ENCODE data around the gene DNM2.

DNA sequence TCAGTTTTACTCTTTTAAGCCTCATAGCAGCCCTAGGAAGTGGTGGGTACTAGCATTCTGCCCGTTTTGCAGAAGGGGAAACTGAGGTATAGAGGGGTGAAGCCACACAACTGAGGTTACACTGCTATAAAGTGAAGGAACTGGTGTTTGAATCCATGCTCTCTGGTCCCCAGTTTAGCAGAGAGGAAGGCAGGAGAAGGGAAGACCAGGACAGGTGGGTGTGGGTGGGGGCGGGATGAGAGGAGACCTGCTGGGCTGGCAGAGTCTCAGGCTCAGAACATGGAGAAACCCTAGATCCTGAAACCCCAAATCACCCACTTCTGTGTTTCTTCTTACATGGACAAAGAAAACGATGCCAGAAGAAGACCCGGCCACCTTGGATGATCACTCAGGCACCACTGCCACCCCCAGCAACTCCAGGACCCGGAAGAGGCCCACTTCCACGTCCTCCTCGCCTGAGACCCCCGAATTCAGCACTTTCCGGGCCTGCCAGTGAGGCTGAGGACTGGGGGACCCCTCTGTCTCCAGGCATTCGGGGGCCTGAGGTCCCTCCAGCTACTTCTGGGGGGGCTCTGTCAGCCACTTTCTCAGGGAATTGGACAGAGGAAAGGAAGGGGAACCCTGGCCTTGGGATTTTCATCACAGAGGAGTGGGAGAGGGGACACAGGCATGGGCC lies 151.1 kb downstream of the DNM2 start:
- TF ChIP-seq, protein P1, sequence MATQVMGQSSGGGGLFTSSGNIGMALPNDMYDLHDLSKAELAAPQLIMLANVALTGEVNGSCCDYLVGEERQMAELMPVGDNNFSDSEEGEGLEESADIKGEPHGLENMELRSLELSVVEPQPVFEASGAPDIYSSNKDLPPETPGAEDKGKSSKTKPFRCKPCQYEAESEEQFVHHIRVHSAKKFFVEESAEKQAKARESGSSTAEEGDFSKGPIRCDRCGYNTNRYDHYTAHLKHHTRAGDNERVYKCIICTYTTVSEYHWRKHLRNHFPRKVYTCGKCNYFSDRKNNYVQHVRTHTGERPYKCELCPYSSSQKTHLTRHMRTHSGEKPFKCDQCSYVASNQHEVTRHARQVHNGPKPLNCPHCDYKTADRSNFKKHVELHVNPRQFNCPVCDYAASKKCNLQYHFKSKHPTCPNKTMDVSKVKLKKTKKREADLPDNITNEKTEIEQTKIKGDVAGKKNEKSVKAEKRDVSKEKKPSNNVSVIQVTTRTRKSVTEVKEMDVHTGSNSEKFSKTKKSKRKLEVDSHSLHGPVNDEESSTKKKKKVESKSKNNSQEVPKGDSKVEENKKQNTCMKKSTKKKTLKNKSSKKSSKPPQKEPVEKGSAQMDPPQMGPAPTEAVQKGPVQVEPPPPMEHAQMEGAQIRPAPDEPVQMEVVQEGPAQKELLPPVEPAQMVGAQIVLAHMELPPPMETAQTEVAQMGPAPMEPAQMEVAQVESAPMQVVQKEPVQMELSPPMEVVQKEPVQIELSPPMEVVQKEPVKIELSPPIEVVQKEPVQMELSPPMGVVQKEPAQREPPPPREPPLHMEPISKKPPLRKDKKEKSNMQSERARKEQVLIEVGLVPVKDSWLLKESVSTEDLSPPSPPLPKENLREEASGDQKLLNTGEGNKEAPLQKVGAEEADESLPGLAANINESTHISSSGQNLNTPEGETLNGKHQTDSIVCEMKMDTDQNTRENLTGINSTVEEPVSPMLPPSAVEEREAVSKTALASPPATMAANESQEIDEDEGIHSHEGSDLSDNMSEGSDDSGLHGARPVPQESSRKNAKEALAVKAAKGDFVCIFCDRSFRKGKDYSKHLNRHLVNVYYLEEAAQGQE (IDR thresholded peaks at IDR 0.05; ENCODE audit: insufficient read depth in 1 of 2, low read depth in 2 of 2, low read length in 2 of 2), result no peak
- TF ChIP-seq POLR2AphosphoS5 (IDR thresholded peaks at IDR 0.05; ENCODE audit: low read depth, low read length), result no peak
